ENCODE measurements around the gene CLCN6.

Gene CLCN6

DNA sequence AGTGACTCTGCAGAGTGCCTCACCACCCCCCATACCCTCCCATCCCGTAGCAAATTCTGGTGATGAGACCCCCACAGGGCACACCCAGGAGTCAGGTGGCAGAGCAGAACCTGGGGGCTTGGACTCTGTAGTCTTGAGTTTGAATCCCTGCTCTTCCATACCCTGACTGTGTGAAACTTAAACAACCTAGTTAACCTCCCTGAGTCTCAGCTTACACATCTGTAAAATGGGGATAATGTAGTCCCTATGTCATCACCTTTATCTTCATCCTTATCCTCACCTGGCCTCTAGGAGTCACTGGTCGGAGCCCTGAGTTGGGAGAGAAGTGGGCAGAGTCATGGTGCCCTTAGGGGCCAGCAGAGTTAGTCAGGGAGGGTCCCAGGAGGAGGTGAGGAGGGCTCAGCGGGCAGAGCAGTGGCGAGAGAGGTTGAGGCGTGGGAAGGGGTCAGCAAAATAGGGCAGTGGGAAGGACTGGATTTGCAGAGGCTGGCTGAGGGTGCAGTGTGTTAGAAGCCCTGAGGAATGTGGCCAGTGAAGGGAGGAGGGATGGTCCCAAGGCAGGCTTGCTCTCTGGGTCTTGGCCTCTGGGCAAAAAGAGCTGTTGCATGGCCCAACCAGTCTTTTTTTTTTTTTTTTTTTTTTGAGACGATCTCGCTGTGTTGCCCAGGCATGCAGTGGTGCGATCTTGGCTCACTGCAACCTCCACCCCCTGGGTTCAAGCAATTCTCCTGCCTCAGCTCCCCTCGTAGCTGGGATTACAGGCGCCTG is 25.4 kb upstream of the CLCN6 start:
- Histone ChIP-seq H3K79me2 (ENCODE audit: low read length) (no peaks in the 10 kb centered on the region), H3K9ac (ENCODE audit: low read length) (no peak overlapping the region), H3K4me1 (ENCODE audit: low read length) (peaks cover 4% of the 10 kb centered on the region; the same call in 1 of the 2 replicates), H3K36me3 (replicated peaks; ENCODE audit: low read depth, low read length) (no peaks in the 10 kb centered on the region), H3K27me3 (ENCODE audit: low read depth, low read length) (no peaks in the 10 kb centered on the region), H4K20me1 (ENCODE audit: insufficient read depth, low read length) (no peaks in the 10 kb centered on the region), H3K4me3 (ENCODE audit: low read length) (no peak overlapping the region), H3K9me3 (ENCODE audit: insufficient read depth, low read length) (no peaks in the 10 kb centered on the region), H3K27ac (ENCODE audit: low read length) (no peak overlapping the region), H3K4me2 (ENCODE audit: low read length) (no peak overlapping the region), H2AFZ (ENCODE audit: low read depth, low read length) (no peak overlapping the region)
- TF ChIP-seq, protein P1, sequence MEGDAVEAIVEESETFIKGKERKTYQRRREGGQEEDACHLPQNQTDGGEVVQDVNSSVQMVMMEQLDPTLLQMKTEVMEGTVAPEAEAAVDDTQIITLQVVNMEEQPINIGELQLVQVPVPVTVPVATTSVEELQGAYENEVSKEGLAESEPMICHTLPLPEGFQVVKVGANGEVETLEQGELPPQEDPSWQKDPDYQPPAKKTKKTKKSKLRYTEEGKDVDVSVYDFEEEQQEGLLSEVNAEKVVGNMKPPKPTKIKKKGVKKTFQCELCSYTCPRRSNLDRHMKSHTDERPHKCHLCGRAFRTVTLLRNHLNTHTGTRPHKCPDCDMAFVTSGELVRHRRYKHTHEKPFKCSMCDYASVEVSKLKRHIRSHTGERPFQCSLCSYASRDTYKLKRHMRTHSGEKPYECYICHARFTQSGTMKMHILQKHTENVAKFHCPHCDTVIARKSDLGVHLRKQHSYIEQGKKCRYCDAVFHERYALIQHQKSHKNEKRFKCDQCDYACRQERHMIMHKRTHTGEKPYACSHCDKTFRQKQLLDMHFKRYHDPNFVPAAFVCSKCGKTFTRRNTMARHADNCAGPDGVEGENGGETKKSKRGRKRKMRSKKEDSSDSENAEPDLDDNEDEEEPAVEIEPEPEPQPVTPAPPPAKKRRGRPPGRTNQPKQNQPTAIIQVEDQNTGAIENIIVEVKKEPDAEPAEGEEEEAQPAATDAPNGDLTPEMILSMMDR (IDR thresholded peaks at IDR 0.05; ENCODE audit: low read depth, low read length) = no peak
- no peak for TF ChIP-seq EZH2phosphoT487 (IDR thresholded peaks at IDR 0.05; ENCODE audit: low read depth)

DNA sequence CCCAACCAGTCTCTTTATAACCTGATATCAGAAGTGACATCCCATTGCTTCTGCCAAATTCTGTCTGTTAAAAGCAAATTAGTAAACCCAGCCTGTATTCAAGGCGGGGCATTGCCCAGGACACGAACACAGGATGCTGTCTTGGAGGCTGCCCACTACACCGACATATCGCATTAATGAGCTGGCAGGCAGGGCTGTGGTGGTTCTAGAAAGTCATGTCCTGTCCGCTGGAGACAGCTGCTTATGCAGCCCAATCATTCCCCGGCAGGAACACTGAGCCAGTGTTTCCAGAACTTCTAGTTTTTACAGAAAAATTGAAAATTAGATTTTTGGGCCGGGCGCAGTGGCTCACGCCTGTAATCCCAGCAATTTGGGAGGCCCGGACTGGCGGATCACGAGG is 24.7 kb upstream of the CLCN6 start:
- no peak for TF ChIP-seq EZH2phosphoT487 (IDR thresholded peaks at IDR 0.05; ENCODE audit: low read depth)
- H3K4me1 ChIP-seq (ENCODE audit: low read length) = peaks cover 3% of the 10 kb centered on the region; the same call in 1 of the 2 replicates

DNA sequence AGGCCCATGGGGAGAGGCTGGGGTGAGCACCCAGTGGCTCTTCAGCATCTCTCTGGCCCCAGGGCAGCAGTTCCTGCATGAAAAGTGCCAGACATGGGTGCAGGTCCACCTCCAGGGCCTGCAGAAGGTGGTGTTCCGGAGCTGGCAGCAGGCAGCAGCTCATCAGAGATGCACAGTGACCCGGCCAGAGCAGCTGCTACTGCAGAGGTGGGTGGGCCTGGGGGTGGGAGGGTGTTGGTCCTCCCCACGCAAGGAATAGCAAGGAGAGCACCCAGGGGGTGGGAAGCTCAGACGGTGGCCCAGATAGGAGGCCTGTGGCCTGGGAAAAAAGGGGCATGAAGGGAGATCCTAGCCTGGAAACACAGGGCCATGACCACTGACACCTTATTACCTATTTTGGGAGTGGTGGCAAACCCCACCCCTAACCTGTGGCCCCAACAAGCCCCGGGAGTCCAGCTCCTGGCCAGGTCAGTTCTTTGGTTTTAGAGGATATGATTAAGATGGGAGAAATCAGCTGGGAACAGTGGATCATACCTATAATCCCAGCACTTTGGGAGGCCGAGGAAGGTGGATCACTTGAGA is 23.8 kb upstream of the CLCN6 start:
- Histone ChIP-seq H3K9me3 (ENCODE audit: insufficient read depth, low read length) (no peaks in the 10 kb centered on the region), H3K36me3 (replicated peaks; ENCODE audit: low read depth, low read length) (no peaks in the 10 kb centered on the region), H3K4me1 (ENCODE audit: low read length) (peaks cover 3% of the 10 kb centered on the region; the same call in 1 of the 2 replicates), H2AFZ (ENCODE audit: low read depth, low read length) (no peak overlapping the region), H3K79me2 (ENCODE audit: low read length) (no peaks in the 10 kb centered on the region), H3K9ac (ENCODE audit: low read length) (no peak overlapping the region), H3K4me3 (ENCODE audit: low read length) (no peak overlapping the region), H3K27me3 (ENCODE audit: low read depth, low read length) (no peaks in the 10 kb centered on the region), H3K4me2 (ENCODE audit: low read length) (no peak overlapping the region), H3K27ac (ENCODE audit: low read length) (no peak overlapping the region), H4K20me1 (ENCODE audit: insufficient read depth, low read length) (no peaks in the 10 kb centered on the region)
- TF ChIP-seq EZH2phosphoT487 (IDR thresholded peaks at IDR 0.05; ENCODE audit: low read depth) = no peak
- TF ChIP-seq, protein P1 (IDR thresholded peaks at IDR 0.05; ENCODE audit: low read depth, low read length) = no peak

More for the DNA sequence above, 24.7 kb upstream of the CLCN6 start:
- H3K4me2 ChIP-seq (ENCODE audit: low read length) = no peak overlapping the region
- no peak overlapping the region for H3K27ac ChIP-seq (ENCODE audit: low read length)
- no peaks in the 10 kb centered on the region for H3K9me3 ChIP-seq (ENCODE audit: insufficient read depth, low read length)
- H2AFZ ChIP-seq (ENCODE audit: low read depth, low read length) = no peak overlapping the region
- H3K4me3 ChIP-seq (ENCODE audit: low read length) = no peak overlapping the region
- H3K79me2 ChIP-seq (ENCODE audit: low read length) = no peaks in the 10 kb centered on the region
- no peak overlapping the region for H3K9ac ChIP-seq (ENCODE audit: low read length)
- H4K20me1 ChIP-seq (ENCODE audit: insufficient read depth, low read length) = no peaks in the 10 kb centered on the region
- H3K27me3 ChIP-seq (ENCODE audit: low read depth, low read length) = no peaks in the 10 kb centered on the region
- H3K36me3 ChIP-seq (replicated peaks; ENCODE audit: low read depth, low read length) = no peaks in the 10 kb centered on the region

DNA sequence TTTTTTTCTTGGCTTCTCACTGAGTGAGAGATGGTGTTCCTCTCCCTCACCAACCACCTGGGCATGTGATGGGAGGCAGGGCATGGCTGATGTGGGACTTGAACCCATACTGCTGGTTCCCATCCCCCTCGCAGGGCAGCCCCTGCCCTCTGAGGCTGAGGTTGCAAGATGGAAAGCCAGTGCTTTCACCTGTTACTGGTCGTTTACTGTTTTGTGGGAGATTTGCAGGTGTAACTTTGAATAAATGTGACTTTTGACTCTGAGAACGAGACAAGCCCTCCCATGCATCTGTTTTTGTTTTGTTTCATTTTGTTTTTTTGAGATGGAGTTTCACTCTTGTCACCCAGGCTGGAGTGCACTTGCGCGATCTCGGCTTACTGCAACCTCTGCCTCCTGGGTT is 22.4 kb upstream of the CLCN6 start:
- no peak overlapping the region for H3K4me3 ChIP-seq (ENCODE audit: low read length)
- no peaks in the 10 kb centered on the region for H3K9me3 ChIP-seq (ENCODE audit: insufficient read depth, low read length)
- H3K4me1 ChIP-seq (ENCODE audit: low read length) = peaks cover 3% of the 10 kb centered on the region; the same call in 1 of the 2 replicates
- TF ChIP-seq, protein P1 (IDR thresholded peaks at IDR 0.05; ENCODE audit: low read depth, low read length) = no peak
- no peak for TF ChIP-seq EZH2phosphoT487 (IDR thresholded peaks at IDR 0.05; ENCODE audit: low read depth)
- no peaks in the 10 kb centered on the region for H3K79me2 ChIP-seq (ENCODE audit: low read length)
- no peaks in the 10 kb centered on the region for H4K20me1 ChIP-seq (ENCODE audit: insufficient read depth, low read length)
- H3K27ac ChIP-seq (ENCODE audit: low read length) = no peak overlapping the region
- no peak overlapping the region for H2AFZ ChIP-seq (ENCODE audit: low read depth, low read length)
- H3K9ac ChIP-seq (ENCODE audit: low read length) = no peak overlapping the region
- H3K27me3 ChIP-seq (ENCODE audit: low read depth, low read length) = no peaks in the 10 kb centered on the region
- no peaks in the 10 kb centered on the region for H3K36me3 ChIP-seq (replicated peaks; ENCODE audit: low read depth, low read length)
- no peak overlapping the region for H3K4me2 ChIP-seq (ENCODE audit: low read length)
